ENCODE measurements around the gene SOX8. TPM values are rescaled to one million over a fixed set of nuclear protein-coding genes. Genes with fewer than 3 reads are reported as not detected.

Gene SOX8
- total RNA-seq, 1 donor from 2014 or later, result 0.96 TPM

DNA sequence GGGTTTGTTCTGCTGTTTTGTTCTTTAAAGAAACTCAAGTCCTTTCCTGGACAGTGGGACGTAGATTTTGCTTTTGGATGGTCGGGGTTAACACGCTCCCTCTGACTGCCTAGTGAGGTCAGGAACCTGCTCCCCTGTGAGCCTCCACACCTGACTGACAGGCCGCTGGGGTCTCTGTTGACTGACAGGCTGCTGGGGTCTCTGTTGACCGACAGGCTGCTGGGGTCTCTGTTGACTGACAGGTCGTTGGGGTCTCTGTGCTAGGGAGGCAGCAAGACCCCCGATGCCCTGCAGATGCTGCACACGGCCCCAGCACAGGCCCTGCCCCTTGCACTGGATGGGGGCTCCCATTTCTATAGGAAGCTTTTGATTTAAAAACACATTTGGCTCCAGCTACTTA lies 44.3 kb upstream of the SOX8 start:
- H3K4me1 ChIP-seq, result no peaks in the 10 kb centered on the region
- TF ChIP-seq, protein P1, sequence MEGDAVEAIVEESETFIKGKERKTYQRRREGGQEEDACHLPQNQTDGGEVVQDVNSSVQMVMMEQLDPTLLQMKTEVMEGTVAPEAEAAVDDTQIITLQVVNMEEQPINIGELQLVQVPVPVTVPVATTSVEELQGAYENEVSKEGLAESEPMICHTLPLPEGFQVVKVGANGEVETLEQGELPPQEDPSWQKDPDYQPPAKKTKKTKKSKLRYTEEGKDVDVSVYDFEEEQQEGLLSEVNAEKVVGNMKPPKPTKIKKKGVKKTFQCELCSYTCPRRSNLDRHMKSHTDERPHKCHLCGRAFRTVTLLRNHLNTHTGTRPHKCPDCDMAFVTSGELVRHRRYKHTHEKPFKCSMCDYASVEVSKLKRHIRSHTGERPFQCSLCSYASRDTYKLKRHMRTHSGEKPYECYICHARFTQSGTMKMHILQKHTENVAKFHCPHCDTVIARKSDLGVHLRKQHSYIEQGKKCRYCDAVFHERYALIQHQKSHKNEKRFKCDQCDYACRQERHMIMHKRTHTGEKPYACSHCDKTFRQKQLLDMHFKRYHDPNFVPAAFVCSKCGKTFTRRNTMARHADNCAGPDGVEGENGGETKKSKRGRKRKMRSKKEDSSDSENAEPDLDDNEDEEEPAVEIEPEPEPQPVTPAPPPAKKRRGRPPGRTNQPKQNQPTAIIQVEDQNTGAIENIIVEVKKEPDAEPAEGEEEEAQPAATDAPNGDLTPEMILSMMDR (IDR thresholded peaks at IDR 0.05; ENCODE audit: borderline replicate concordance), result no peak

DNA sequence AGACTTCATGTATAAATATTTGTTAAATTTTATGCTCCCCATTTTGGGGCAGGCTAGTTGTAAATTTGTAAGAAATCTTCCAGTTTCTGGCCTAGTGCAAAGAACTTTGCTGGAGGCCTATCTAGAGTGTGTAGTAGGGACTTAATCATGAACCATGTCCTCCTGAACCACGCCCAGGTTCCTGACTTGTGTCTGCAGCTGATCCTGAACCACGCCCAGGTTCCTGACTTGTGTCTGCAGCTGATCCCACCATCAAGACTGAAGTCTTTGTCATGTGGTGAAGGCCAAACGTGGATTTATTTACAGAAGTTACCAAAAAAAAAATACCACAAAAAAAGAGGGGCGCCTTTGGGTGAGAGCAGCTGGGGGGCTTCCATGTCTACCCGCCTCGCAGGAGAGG lies 43.8 kb upstream of the SOX8 start:
- H3K4me3 ChIP-seq, result no peak overlapping the region
- peaks cover 45% of the 10 kb centered on the region for H3K36me3 ChIP-seq
- no peaks in the 10 kb centered on the region for H3K27me3 ChIP-seq (ENCODE audit: low read depth)
- no peaks in the 10 kb centered on the region for H3K4me1 ChIP-seq
- DNase-seq, result no peak
- H3K27ac ChIP-seq (replicated peaks), result no peak overlapping the region
- H3K9me3 ChIP-seq (replicated peaks), result peaks cover 20% of the 10 kb centered on the region
- TF ChIP-seq, protein P1 (IDR thresholded peaks at IDR 0.05; ENCODE audit: borderline replicate concordance), result no peak
- intact Hi-C loops (cut with micrococcal nuclease), result no loop called here

More for the DNA sequence above, 44.3 kb upstream of the SOX8 start:
- no peak for DNase-seq
- H3K27ac ChIP-seq (replicated peaks), result no peak overlapping the region
- no peaks in the 10 kb centered on the region for H3K27me3 ChIP-seq (ENCODE audit: low read depth)
- peaks cover 16% of the 10 kb centered on the region for H3K9me3 ChIP-seq (replicated peaks)
- H3K4me3 ChIP-seq, result no peak overlapping the region
- intact Hi-C loops (cut with micrococcal nuclease), result no loop called here
- peaks cover 44% of the 10 kb centered on the region for H3K36me3 ChIP-seq

DNA sequence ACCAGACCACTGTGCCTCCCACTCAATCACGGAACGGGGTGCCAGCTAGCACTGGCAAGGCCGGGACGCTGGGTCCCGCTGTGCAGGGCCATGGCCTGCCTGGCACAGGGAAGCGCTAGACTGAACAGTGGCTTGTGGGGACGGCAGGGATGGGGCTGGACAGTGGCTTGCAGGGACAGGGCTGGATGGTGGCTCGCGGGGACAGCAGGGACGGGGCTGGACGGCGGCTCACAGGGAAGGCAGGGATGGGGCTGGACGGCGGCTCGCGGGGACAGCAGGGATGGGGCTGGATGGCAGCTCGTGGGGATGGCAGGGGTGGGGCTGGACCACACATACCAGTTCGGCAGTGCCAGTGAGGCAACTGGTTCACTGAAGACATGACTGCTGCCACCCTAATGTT lies 43.4 kb upstream of the SOX8 start:
- Histone ChIP-seq H3K27me3 (ENCODE audit: low read depth) (no peaks in the 10 kb centered on the region), H3K9me3 (replicated peaks) (peaks cover 22% of the 10 kb centered on the region), H3K36me3 (peaks cover 41% of the 10 kb centered on the region), H3K27ac (replicated peaks) (no peak overlapping the region), H3K4me3 (no peak overlapping the region), H3K4me1 (no peaks in the 10 kb centered on the region)
- intact Hi-C loops (cut with micrococcal nuclease), result no loop called here
- no peak for DNase-seq
- TF ChIP-seq, protein P1 (IDR thresholded peaks at IDR 0.05; ENCODE audit: borderline replicate concordance), result no peak

DNA sequence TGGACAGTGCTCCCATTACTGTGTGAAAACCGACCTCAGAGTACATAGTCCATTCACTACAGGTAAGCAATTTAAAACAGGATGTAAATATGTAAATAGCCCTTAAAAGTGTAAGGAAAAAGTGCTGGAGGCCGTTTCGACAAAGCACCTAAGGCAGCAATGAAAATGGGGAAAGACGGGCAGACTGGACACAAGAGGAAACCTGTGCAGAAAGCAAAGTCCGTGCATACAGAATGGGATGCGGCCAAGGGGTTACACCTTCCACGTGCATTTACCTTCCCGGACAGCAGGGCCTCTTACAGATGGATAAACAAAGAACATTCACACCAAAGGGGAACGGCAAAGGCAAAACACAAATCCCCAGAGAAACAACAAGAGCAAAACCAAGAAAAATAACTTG lies 42.8 kb upstream of the SOX8 start:
- Histone ChIP-seq H3K36me3 (peaks cover 34% of the 10 kb centered on the region), H3K27ac (replicated peaks) (no peak overlapping the region), H3K4me3 (no peak overlapping the region), H3K27me3 (ENCODE audit: low read depth) (no peaks in the 10 kb centered on the region), H3K4me1 (no peaks in the 10 kb centered on the region), H3K9me3 (replicated peaks) (peaks cover 22% of the 10 kb centered on the region)
- DNase-seq, result no peak
- TF ChIP-seq, protein P1 (IDR thresholded peaks at IDR 0.05; ENCODE audit: borderline replicate concordance), result no peak
- intact Hi-C loops (cut with micrococcal nuclease), result no loop called here

DNA sequence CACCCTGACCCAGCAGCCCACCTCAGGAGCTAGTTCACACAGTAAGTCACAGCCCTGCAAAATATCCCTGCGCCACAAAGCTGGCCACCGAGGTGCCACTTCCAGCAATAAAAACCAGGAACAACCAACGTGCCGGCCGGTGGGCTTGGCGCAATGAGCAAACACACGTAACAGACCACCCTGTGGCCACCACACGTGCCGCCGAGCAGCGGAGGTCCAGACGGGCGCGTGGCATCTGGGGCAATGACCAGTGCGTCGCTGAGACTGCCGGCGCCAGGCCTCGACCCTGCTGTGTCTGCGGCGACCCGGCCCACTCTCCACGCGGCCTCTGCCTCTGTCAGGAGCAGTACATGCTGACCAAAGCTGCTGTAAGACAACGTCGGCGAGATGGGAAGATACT lies 42.3 kb upstream of the SOX8 start:
- TF ChIP-seq, protein P1 (IDR thresholded peaks at IDR 0.05; ENCODE audit: borderline replicate concordance), result no peak
- no peak overlapping the region for H3K4me3 ChIP-seq
- no peaks in the 10 kb centered on the region for H3K4me1 ChIP-seq
- H3K9me3 ChIP-seq (replicated peaks), result peaks cover 22% of the 10 kb centered on the region
- DNase-seq, result no peak
- no peaks in the 10 kb centered on the region for H3K27me3 ChIP-seq (ENCODE audit: low read depth)
- intact Hi-C loops (cut with micrococcal nuclease), result no loop called here
- H3K27ac ChIP-seq (replicated peaks), result no peak overlapping the region
- peaks cover 35% of the 10 kb centered on the region for H3K36me3 ChIP-seq

DNA sequence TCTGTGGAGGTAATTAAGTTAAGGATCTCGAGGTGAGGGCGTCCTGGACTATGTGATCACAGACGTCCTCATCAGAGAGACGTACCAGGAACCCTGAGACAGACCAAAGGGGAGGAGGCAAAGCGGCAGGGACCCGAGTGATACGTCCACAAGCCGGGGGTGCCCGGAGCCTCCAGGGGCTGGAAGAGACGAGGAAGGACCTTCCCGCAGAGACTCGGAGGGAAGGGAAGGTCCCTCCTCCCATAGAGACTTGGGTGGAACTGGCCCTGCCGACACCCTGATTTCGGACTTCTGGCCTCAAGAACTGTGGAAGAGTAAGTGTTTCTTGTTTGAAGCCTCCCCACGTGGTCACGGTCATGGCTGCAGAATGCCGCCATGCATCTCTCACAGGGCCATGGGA lies 41.6 kb upstream of the SOX8 start:
- Histone ChIP-seq H3K4me1 (no peaks in the 10 kb centered on the region), H3K9me3 (replicated peaks) (peaks cover 22% of the 10 kb centered on the region), H3K4me3 (no peak overlapping the region), H3K27me3 (ENCODE audit: low read depth) (no peaks in the 10 kb centered on the region), H3K27ac (replicated peaks) (no peak overlapping the region), H3K36me3 (peaks cover 38% of the 10 kb centered on the region)
- TF ChIP-seq, protein P1 (IDR thresholded peaks at IDR 0.05; ENCODE audit: borderline replicate concordance), result no peak
- no peak for DNase-seq
- intact Hi-C loops (cut with micrococcal nuclease), result no loop called here

Data from left ventricle myocardium inferior (tissue), 1 donor.